Osteocyte (in vitro differentiated cells): ENCODE data around the gene TM4SF1. TPM values are rescaled to one million over a fixed set of nuclear protein-coding genes. Genes with fewer than 3 reads are reported as not detected.

ENCODE experiments used
- DNase-seq: peaks from one replicate; pipeline ENCODE4 v3.0.0; 2021; ENCODE audit warnings: mixed read lengths; ENCODE audit not compliant: unreplicated experiment; ENCODE audit errors: extremely low spot score
- H3K27ac Mint-ChIP-seq: one replicate; pipeline ENCODE4 v1.8.0; 2021; ENCODE audit warnings: mild to moderate bottlenecking, mixed read lengths; ENCODE audit not compliant: unreplicated experiment
- H3K27me3 Mint-ChIP-seq: one replicate; pipeline ENCODE4 v1.8.0; 2021; ENCODE audit warnings: mixed read lengths; ENCODE audit not compliant: unreplicated experiment
- H3K36me3 Mint-ChIP-seq: one replicate; pipeline ENCODE4 v1.8.0; 2021; ENCODE audit warnings: mixed read lengths; ENCODE audit not compliant: unreplicated experiment
- H3K4me1 Mint-ChIP-seq: one replicate; pipeline ENCODE4 v1.8.0; 2021; ENCODE audit warnings: mixed read lengths; ENCODE audit not compliant: unreplicated experiment
- H3K4me3 Mint-ChIP-seq: one replicate; pipeline ENCODE4 v1.8.0; 2021; ENCODE audit warnings: mild to moderate bottlenecking, moderate library complexity, mixed read lengths; ENCODE audit not compliant: unreplicated experiment
- H3K9me3 Mint-ChIP-seq: one replicate; pipeline ENCODE4 v1.8.0; 2021; ENCODE audit warnings: mixed read lengths; ENCODE audit not compliant: unreplicated experiment
- CTCF ChIP-seq: fragments of 200-600 bp; sonication (generic); IDR thresholded peaks from 2 replicates; pipeline ENCODE4 v1.5.0; 2021; ENCODE audit warnings: antibody characterized with exemption, mild to moderate bottlenecking, moderate library complexity
- total RNA-seq: library from RNA; stranded (reverse); gene quantifications from 2 replicates; pipeline ENCODE4 v1.2.1, GENCODE V29; 2021

The TM4SF1 gene
- total RNA-seq, 1 donor from 2014 or later, result 120 TPM

DNA sequence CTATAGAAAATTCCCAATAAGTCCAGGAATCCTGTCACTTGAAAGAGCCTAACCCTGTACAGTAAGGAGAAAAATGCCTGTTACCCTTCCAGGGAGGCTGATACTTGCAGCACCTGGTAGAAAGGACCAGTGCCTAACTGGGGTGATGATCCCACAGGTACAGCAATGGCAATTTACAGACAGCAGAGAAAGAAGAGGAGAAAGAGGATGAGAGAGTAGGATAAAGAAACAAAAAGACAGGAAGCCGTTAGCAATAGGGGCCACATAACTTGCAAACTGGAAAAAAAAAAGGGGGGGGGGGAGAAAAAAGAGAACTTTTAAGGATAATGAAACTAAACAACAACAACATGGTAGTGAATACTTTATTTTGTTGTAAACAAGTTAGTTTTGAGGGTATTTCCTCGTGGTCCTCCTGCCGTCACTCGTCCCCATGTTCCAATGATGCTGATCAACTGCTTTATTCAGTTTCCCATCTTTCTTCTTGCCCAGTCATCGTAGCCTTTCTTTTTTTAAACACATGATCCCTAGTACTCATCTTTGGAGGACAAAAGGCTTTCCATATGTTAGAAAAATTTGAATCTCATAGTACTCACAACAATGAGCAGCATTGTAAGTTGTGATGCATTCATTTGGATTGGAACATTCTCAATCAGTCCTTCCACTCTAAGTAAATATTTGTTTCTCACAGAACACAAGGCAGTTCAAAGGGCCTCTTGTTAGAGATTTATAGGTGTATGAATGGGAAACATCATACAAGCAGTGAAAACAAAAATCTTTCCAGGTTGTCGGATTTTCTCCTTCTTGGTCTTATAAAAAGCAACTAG is 8.6 kb downstream of the TM4SF1 start:
- no peak for TF ChIP-seq CTCF
- Mint-ChIP-seq H3K4me3 (no peak overlapping the region), H3K9me3 (no peaks in the 10 kb centered on the region), H3K4me1 (peaks cover 44% of the 10 kb centered on the region), H3K27ac (peak overlapping the region; percentile 23), H3K36me3 (peaks cover 25% of the 10 kb centered on the region), H3K27me3 (no peaks in the 10 kb centered on the region)
- no peak for DNase-seq

DNA sequence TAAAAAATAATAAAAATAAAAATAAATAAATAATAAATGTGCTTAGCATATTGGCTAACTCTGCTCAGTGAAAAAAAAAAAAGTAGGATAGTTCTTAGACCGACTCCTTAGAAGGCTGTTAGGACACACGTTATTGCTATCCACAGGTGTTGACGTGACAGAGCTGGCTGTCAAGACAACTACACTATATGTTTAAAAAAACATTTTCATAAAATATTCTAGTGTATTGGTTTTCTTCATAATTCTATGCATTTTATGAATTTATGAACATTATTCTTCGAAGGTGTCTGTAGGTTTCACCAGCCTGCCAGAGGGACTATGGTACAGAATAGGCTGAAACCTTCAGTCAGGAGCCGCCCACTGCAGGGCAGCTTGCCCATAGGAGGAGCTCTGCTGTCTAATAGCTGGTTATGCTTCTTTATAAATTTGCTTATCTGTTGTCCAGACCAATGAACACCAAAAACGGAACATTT is 9.2 kb downstream of the TM4SF1 start:
- H3K4me3 Mint-ChIP-seq, result no peak overlapping the region
- no peaks in the 10 kb centered on the region for H3K27me3 Mint-ChIP-seq
- peaks cover 38% of the 10 kb centered on the region for H3K4me1 Mint-ChIP-seq
- no peak for DNase-seq
- H3K27ac Mint-ChIP-seq, result peak overlapping the region; percentile 23
- no peaks in the 10 kb centered on the region for H3K9me3 Mint-ChIP-seq
- peaks cover 19% of the 10 kb centered on the region for H3K36me3 Mint-ChIP-seq
- no peak for TF ChIP-seq CTCF

DNA sequence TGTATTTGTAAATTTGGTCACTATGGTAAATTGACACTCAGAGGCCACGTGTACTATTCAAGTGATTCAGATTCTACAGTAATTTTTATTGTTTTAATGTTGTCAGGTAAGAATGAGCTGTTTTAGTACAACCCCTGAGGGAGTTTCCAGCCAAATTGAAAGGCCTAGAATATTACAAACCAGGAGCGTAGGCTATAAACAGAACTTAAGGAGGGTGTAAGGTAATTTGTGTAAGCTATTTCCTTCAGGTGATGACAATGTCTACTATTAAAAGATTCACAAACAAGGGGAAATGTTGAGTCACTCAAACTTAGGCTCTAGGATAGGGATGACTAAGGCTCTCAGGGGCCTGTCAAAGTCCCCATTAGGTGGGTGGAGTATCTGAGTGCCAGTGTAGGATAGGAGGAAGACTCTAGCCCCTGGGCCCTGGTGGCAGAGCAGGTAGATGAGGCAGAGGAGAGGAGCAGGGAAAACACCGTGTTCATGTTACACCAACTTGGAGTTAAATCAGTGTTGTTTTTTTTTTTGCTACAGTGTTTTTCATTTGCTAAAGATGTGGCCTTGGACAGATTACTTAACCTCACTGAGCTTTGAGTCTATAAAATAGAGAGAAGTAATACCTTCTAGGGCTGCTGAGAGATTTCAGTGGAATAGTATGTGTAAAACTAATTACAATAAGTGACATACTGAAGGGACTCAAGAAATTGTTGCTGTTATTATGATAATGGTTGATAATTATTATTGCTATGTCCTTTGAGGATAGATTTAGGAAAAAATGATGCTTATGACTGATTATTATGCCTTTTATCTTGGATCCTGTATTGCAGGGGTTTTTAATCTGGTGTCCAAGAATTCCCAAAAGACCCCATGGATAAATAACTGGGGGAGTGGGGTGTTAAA is 10.3 kb downstream of the TM4SF1 start:
- peaks cover 43% of the 10 kb centered on the region for H3K4me1 Mint-ChIP-seq
- no peak for TF ChIP-seq CTCF
- H3K4me3 Mint-ChIP-seq, result no peak overlapping the region
- peak overlapping the region; percentile 44 for H3K27ac Mint-ChIP-seq
- H3K9me3 Mint-ChIP-seq, result no peaks in the 10 kb centered on the region
- H3K27me3 Mint-ChIP-seq, result no peaks in the 10 kb centered on the region
- DNase-seq, result no peak
- H3K36me3 Mint-ChIP-seq, result peaks cover 15% of the 10 kb centered on the region

DNA sequence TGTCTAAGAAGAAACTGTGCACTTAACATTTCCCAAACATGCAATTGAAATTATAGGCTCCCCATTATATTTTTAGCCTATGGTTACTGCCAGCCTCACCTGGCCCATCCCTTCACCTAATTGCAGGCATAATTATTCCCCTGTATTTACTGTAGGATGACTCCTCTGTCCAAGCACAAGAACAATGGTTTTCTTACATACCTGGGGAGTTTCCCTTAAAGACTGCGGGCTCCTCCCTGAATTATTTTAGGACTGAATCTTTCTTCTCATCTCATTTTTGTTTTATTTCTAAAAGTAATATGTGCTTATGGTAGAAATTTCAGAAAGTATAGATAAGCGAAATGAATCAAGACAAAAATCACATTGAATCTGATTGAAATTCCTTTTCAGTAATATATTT is 11.4 kb downstream of the TM4SF1 start:
- H3K36me3 Mint-ChIP-seq, result peaks cover 12% of the 10 kb centered on the region
- H3K4me3 Mint-ChIP-seq, result no peak overlapping the region
- no peak for DNase-seq
- no peak overlapping the region for H3K27ac Mint-ChIP-seq
- no peaks in the 10 kb centered on the region for H3K27me3 Mint-ChIP-seq
- H3K4me1 Mint-ChIP-seq, result peaks cover 42% of the 10 kb centered on the region
- no peaks in the 10 kb centered on the region for H3K9me3 Mint-ChIP-seq
- TF ChIP-seq CTCF, result no peak

GRCh38 chr3:149364624-149365023 is 12.8 kb downstream of the TM4SF1 start:
- no peaks in the 10 kb centered on the region for H3K27me3 Mint-ChIP-seq
- H3K36me3 Mint-ChIP-seq, result peaks cover 8% of the 10 kb centered on the region
- no peak overlapping the region for H3K27ac Mint-ChIP-seq
- H3K4me3 Mint-ChIP-seq, result no peak overlapping the region
- peaks cover 31% of the 10 kb centered on the region for H3K4me1 Mint-ChIP-seq
- no peak for DNase-seq
- TF ChIP-seq CTCF, result no peak
- H3K9me3 Mint-ChIP-seq, result no peaks in the 10 kb centered on the region
